HEK293 (cell line): ENCODE data around the gene B4GALT6.

Experiments
- CTCF ChIA-PET: fragments of 350-600 bp; formaldehyde crosslinking; extraction: SDS; loops from one replicate; lab custom pipeline; 2021; ENCODE audit warnings: antibody characterized with exemption; lab: Yijun Ruan, JAX
- POLR2A ChIA-PET: fragments of 300-600 bp; formaldehyde crosslinking; extraction: SDS; loops from one replicate; lab custom pipeline; 2020; ENCODE audit warnings: antibody characterized with exemption, inconsistent platforms; lab: Yijun Ruan, JAX
- H3K27ac ChIP-seq: fragments of 200-500 bp; sonication (Bioruptor generic); 2 replicates; pipeline ENCODE4 v1.5.1; 2014; ENCODE audit warnings: low read depth, low read length, control low read depth, inconsistent platforms; ENCODE audit errors: extremely low read depth
- H3K36me3 ChIP-seq, 2 experiments: fragments of 200-500 bp in 1 of 2; sonication (Bioruptor generic) in 1 of 2; 1 replicate in 1 of 2; 2 replicates in 1 of 2; pipeline ENCODE4 v1.5.1; 2014 to 2017; ENCODE audit warnings: inconsistent platforms in 2 of 2, low read length in 2 of 2; ENCODE audit not compliant: control insufficient read depth in 2 of 2, insufficient read depth in 1 of 2
- H3K4me1 ChIP-seq: fragments of 200-500 bp; sonication (Bioruptor generic); 2 replicates; pipeline ENCODE4 v1.5.1; 2014; ENCODE audit warnings: mild to moderate bottlenecking, low read length, inconsistent platforms; ENCODE audit not compliant: control insufficient read depth, insufficient read depth
- H3K4me3 ChIP-seq: 2 replicates; pipeline ENCODE4 v1.5.1; 2011; ENCODE audit warnings: low read depth, mild to moderate bottlenecking, control low read depth, low read length, moderate library complexity
- H3K9me3 ChIP-seq: fragments of 200-500 bp; sonication (Bioruptor generic); 2 replicates; pipeline ENCODE4 v1.5.1; 2014; ENCODE audit warnings: low read depth, low read length, inconsistent platforms; ENCODE audit not compliant: control insufficient read depth, insufficient read depth
- ATF2 ChIP-seq: fragments of 450-650 bp; formaldehyde crosslinking; IDR thresholded peaks from 2 replicates; pipeline ENCODE4 v1.5.1; 2016; ENCODE audit warnings: missing biosample characterization, missing genetic modification characterization, low read depth
- HOXD13 ChIP-seq: sonication (generic); formaldehyde crosslinking; IDR thresholded peaks from 2 replicates; pipeline ENCODE4 v1.8.0; 2022; ENCODE audit warnings: missing genetic modification reagents, borderline replicate concordance
- KLF10 ChIP-seq: fragments of 450-650 bp; IDR thresholded peaks from 2 replicates; pipeline ENCODE4 v1.5.1; 2018; ENCODE audit warnings: missing biosample characterization, mild to moderate bottlenecking, missing genetic modification characterization
- KLF16 ChIP-seq: fragments of 450-650 bp; formaldehyde crosslinking; IDR thresholded peaks from 2 replicates; pipeline ENCODE4 v1.5.1; 2017; ENCODE audit warnings: missing biosample characterization, missing genetic modification characterization
- PRDM1 ChIP-seq: fragments of 450-650 bp; formaldehyde crosslinking; IDR thresholded peaks from 2 replicates; pipeline ENCODE4; 2016; ENCODE audit warnings: missing biosample characterization, missing genetic modification characterization
- PRDM10 ChIP-seq: fragments of 450-650 bp; formaldehyde crosslinking; IDR thresholded peaks from 2 replicates; pipeline ENCODE4 v1.5.1; 2016; ENCODE audit warnings: missing biosample characterization, missing genetic modification characterization
- PRDM4 ChIP-seq: fragments of 450-650 bp; formaldehyde crosslinking; IDR thresholded peaks from 2 replicates; pipeline ENCODE4 v1.5.1; 2017; ENCODE audit warnings: missing biosample characterization, missing genetic modification characterization
- TSHZ1 ChIP-seq: fragments of 450-650 bp; formaldehyde crosslinking; IDR thresholded peaks from 2 replicates; pipeline ENCODE4 v1.5.1; 2016; ENCODE audit warnings: missing biosample characterization, missing genetic modification characterization, borderline replicate concordance
- YY1 ChIP-seq: fragments of 450-650 bp; formaldehyde crosslinking; IDR thresholded peaks from 2 replicates; pipeline ENCODE4 v1.5.1; 2018; ENCODE audit warnings: missing biosample characterization, missing genetic modification characterization
- ZBTB44 ChIP-seq: fragments of 450-650 bp; IDR thresholded peaks from 2 replicates; pipeline ENCODE4 v1.5.1; 2018; ENCODE audit warnings: missing biosample characterization, mild to moderate bottlenecking, missing genetic modification characterization
- ZNF148 ChIP-seq: fragments of 450-650 bp; formaldehyde crosslinking; IDR thresholded peaks from 2 replicates; pipeline ENCODE4 v1.5.0; 2017; ENCODE audit warnings: missing biosample characterization, missing genetic modification characterization, borderline replicate concordance
- ZNF169 ChIP-seq: fragments of 450-650 bp; formaldehyde crosslinking; IDR thresholded peaks from 2 replicates; pipeline ENCODE4 v1.5.1; 2016; ENCODE audit warnings: missing biosample characterization, missing genetic modification characterization
- ZNF202 ChIP-seq: fragments of 450-650 bp; formaldehyde crosslinking; IDR thresholded peaks from 2 replicates; pipeline ENCODE4 v1.5.1; 2016; ENCODE audit warnings: missing biosample characterization, missing genetic modification characterization, borderline replicate concordance
- ZNF302 ChIP-seq: fragments of 450-650 bp; formaldehyde crosslinking; IDR thresholded peaks from 2 replicates; pipeline ENCODE4 v1.5.1; 2016; ENCODE audit warnings: missing biosample characterization, missing genetic modification characterization, low read depth
- ZNF335 ChIP-seq: fragments of 450-650 bp; formaldehyde crosslinking; conservative IDR thresholded peaks from 2 replicates; pipeline ENCODE4 v1.5.1; 2016; ENCODE audit warnings: missing biosample characterization, missing genetic modification characterization
- ZNF37A ChIP-seq: fragments of 450-650 bp; IDR thresholded peaks from 2 replicates; pipeline ENCODE4 v1.5.1; 2018; ENCODE audit warnings: missing biosample characterization, missing genetic modification characterization
- ZNF571 ChIP-seq: fragments of 450-650 bp; formaldehyde crosslinking; IDR thresholded peaks from 2 replicates; pipeline ENCODE4 v1.5.0; 2017; ENCODE audit warnings: missing biosample characterization, missing genetic modification characterization
- ZNF658 ChIP-seq: fragments of 450-650 bp; formaldehyde crosslinking; IDR thresholded peaks from 2 replicates; pipeline ENCODE4; 2016; ENCODE audit warnings: missing biosample characterization, missing genetic modification characterization
- ZNF664 ChIP-seq: fragments of 450-650 bp; formaldehyde crosslinking; IDR thresholded peaks from 2 replicates; pipeline ENCODE4 v1.5.1; 2016; ENCODE audit warnings: missing biosample characterization, missing genetic modification characterization
- ZNF704 ChIP-seq: fragments of 450-650 bp; formaldehyde crosslinking; IDR thresholded peaks from 2 replicates; pipeline ENCODE4 v1.5.1; 2016; ENCODE audit warnings: missing biosample characterization, missing genetic modification characterization
- ZNF837 ChIP-seq: fragments of 450-650 bp; formaldehyde crosslinking; IDR thresholded peaks from 2 replicates; pipeline ENCODE4 v1.5.1; 2016; ENCODE audit warnings: missing biosample characterization, missing genetic modification characterization
- ZSCAN16 ChIP-seq: fragments of 450-650 bp; formaldehyde crosslinking; IDR thresholded peaks from 2 replicates; pipeline ENCODE4 v1.5.1; 2016; ENCODE audit warnings: missing biosample characterization, missing genetic modification characterization

B4GALT6 gene

GRCh38 chr18:31683968-31684278 lies 458 bp downstream of the B4GALT6 start:
- CTCF ChIA-PET, result interaction anchor here (1.0 to 1.2 kb wide), 2 partner anchors 37 to 38 kb away, joined by 3 to 6 read pairs; no protein-coding TSS in a partner anchor
- H3K9me3 ChIP-seq, result no peaks in the 10 kb centered on the region
- H3K36me3 ChIP-seq, result no peaks in the 10 kb centered on the region
- peak overlapping the region; percentile 71 for H3K4me3 ChIP-seq
- POLR2A ChIA-PET, result interaction anchor here (0.5 kb wide), 1 partner anchor 455 kb away, joined by 3 read pairs; no protein-coding TSS in a partner anchor
- peak overlapping the region; percentile 71 for H3K27ac ChIP-seq
- peaks cover 2% of the 10 kb centered on the region for H3K4me1 ChIP-seq
- TF ChIP-seq ZNF664 (tag by site-specific recombination) (no peak), KLF16 (tag by site-specific recombination) (no peak), ZSCAN16 (tag by site-specific recombination) (no peak), HOXD13 (no peak), KLF10 (tag by site-specific recombination) (peak; percentile 69; the same call in 1 of the 2 replicates), TSHZ1 (tag by site-specific recombination) (no peak), ZNF658 (tag by site-specific recombination) (no peak), YY1 (no peak), ZNF37A (tag by site-specific recombination) (no peak), ATF2 (tag by site-specific recombination) (no peak), ZNF169 (no peak), ZBTB44 (tag by site-specific recombination) (0 out of 2 replicates have a peak, but pooled peaks have one; percentile 11), ZNF302 (tag by site-specific recombination) (no peak), PRDM1 (tag by site-specific recombination) (no peak), PRDM10 (tag by site-specific recombination) (peak; percentile 73), PRDM4 (tag by site-specific recombination) (no peak), ZNF704 (tag by site-specific recombination) (no peak), ZNF335 (tag by site-specific recombination) (no peak), ZNF202 (tag by site-specific recombination) (no peak), ZNF148 (tag by site-specific recombination) (no peak), ZNF571 (tag by site-specific recombination) (no peak), ZNF837 (tag by site-specific recombination) (no peak)
